AG04450 (cell line): ENCODE data around the gene TJP2. TPM values are rescaled to one million over a fixed set of nuclear protein-coding genes. Genes with fewer than 3 reads are reported as not detected.

Experiments used
- CTCF ChIA-PET: fragments of 300-600, 350-600 bp; formaldehyde crosslinking; extraction: SDS; loops from one replicate; lab custom pipeline; 2022; ENCODE audit warnings: antibody characterized with exemption, inconsistent platforms; lab: Charles Lee
- POLR2A ChIA-PET: fragments of 350-600 bp; formaldehyde crosslinking; extraction: SDS; loops from one replicate; lab custom pipeline; 2021; ENCODE audit warnings: antibody characterized with exemption, inconsistent platforms; lab: Yijun Ruan, JAX
- DNase-seq: peaks from one replicate; pipeline ENCODE4 v3.0.0-alpha.2; 2011; ENCODE audit warnings: low read depth, low spot score
- H3K27ac ChIP-seq: one replicate; pipeline ENCODE4 v1.5.1; 2012; ENCODE audit warnings: low read depth, low read length, control low read depth
- H3K27me3 ChIP-seq: one replicate; pipeline ENCODE4 v1.6.0; 2012; ENCODE audit warnings: low read length; ENCODE audit not compliant: control insufficient read depth, insufficient read depth
- H3K4me3 ChIP-seq: 2 replicates; pipeline ENCODE4 v1.5.1; 2011; ENCODE audit warnings: mild to moderate bottlenecking, low read depth, low read length, control low read depth
- H3K9me3 ChIP-seq: 2 replicates; pipeline ENCODE4 v1.5.1; 2012; ENCODE audit warnings: low read length; ENCODE audit not compliant: control insufficient read depth, insufficient read depth
- CTCF ChIP-seq: IDR thresholded peaks from 2 replicates; pipeline ENCODE4 v1.5.1; 2011; ENCODE audit warnings: low read depth, low read length, control low read depth, inconsistent platforms
- polyA plus RNA-seq: library from polyadenylated mRNA; depleted of rRNA; stranded (reverse); fragments of >200 nt; gene quantifications from 2 replicates; pipeline ENCODE4 v1.2.3, GENCODE V29; 2011

TJP2 gene
- polyA plus RNA-seq, 1 experiment: 50.0 TPM

- Histone ChIP-seq H3K4me3 (no peak overlapping the region), H3K27me3 (no peaks in the 10 kb centered on the region), H3K9me3 (no peaks in the 10 kb centered on the region), H3K27ac (no peak overlapping the region)
- no peak for DNase-seq
- CTCF ChIA-PET: interaction anchor here (0.8 to 1.8 kb wide), 2 partner anchors 18 to 105 kb away, joined by 3 to 5 read pairs; partner anchors contain the start of gene FXN
- TF ChIP-seq CTCF: no peak
- POLR2A ChIA-PET: interaction anchor here (0.6 kb wide), 2 partner anchors 53 to 75 kb away, joined by 3 read pairs; no protein-coding TSS in a partner anchor
Measured at GRCh38 chr9:69140123-69140735, 33.8 kb upstream of the TJP2 start.

DNA sequence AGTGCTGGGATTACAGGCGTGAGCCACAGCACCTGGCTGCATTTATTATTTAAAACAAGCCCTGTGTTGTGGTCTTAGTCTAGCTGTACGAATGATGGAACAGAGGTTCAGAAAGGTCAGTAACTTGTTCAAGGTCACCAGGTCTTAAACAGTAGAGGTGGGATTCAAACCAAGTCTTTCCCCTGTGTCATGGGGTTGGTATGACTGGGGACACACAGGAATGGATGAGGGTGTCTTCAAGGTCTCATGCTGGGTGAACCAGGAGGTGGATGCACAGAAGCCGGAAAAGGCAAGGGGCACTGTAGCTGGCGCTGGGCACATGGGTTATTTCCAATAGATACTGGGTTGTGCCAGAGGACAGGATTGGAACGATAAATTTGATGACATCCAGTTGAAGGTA is 32.2 kb upstream of the TJP2 start:
- ChIA-PET CTCF (interaction anchor here (1.8 kb wide), 1 partner anchor 17 kb away, joined by 5 read pairs; no protein-coding TSS in a partner anchor), POLR2A (no interaction called here)
- TF ChIP-seq CTCF: no peak
- no peak for DNase-seq
- no peaks in the 10 kb centered on the region for H3K9me3 ChIP-seq
- no peaks in the 10 kb centered on the region for H3K27me3 ChIP-seq
- no peak overlapping the region for H3K4me3 ChIP-seq
- H3K27ac ChIP-seq: no peak overlapping the region

DNA sequence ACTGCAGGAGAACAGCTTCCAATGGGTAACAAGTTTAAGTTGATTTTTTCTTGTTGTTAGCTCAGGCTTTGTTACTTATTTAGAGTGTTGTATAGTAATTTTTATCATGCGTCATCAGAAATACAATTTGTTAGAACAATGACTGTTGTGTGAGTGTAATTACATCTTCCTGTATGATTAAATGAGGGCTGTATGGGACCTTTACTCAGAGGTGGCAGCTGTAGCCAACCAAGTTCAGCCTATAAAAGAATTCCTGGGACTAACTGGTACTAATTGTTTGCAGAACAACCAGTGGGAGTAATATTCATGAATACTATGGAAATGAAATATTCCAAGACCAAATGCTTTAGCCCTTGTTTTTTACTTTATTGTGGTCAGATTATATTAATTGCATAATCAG is 30.8 kb upstream of the TJP2 start:
- DNase-seq: no peak
- CTCF ChIA-PET: interaction anchor here (1.8 kb wide), 1 partner anchor 15 kb away, joined by 5 read pairs; no protein-coding TSS in a partner anchor
- H3K27ac ChIP-seq: no peak overlapping the region
- POLR2A ChIA-PET: no interaction called here
- no peaks in the 10 kb centered on the region for H3K27me3 ChIP-seq
- TF ChIP-seq CTCF: no peak
- no peak overlapping the region for H3K4me3 ChIP-seq
- no peaks in the 10 kb centered on the region for H3K9me3 ChIP-seq

- ChIA-PET POLR2A (no interaction called here), CTCF (interaction anchor here (1.7 kb wide), 1 partner anchor 48 kb away, joined by 6 read pairs; no protein-coding TSS in a partner anchor)
- no peak for TF ChIP-seq CTCF
- Histone ChIP-seq H3K9me3 (no peaks in the 10 kb centered on the region), H3K4me3 (no peak overlapping the region), H3K27me3 (no peaks in the 10 kb centered on the region), H3K27ac (no peak overlapping the region)
- no peak for DNase-seq
Measured at GRCh38 chr9:69145144-69145715, 28.8 kb upstream of the TJP2 start.

GRCh38 chr9:69147041-69147834 is 26.8 kb upstream of the TJP2 start:
- no peaks in the 10 kb centered on the region for H3K9me3 ChIP-seq
- ChIA-PET POLR2A (no interaction called here), CTCF (interaction anchor here (0.9 to 3.1 kb wide), 3 partner anchors 9 to 93 kb away, joined by 3 to 23 read pairs (median 7); no protein-coding TSS in a partner anchor)
- no peak for TF ChIP-seq CTCF
- no peak overlapping the region for H3K4me3 ChIP-seq
- no peaks in the 10 kb centered on the region for H3K27me3 ChIP-seq
- H3K27ac ChIP-seq: no peak overlapping the region
- DNase-seq: no peak
